ENCODE measurements around the gene RTP3.

Gene RTP3

DNA sequence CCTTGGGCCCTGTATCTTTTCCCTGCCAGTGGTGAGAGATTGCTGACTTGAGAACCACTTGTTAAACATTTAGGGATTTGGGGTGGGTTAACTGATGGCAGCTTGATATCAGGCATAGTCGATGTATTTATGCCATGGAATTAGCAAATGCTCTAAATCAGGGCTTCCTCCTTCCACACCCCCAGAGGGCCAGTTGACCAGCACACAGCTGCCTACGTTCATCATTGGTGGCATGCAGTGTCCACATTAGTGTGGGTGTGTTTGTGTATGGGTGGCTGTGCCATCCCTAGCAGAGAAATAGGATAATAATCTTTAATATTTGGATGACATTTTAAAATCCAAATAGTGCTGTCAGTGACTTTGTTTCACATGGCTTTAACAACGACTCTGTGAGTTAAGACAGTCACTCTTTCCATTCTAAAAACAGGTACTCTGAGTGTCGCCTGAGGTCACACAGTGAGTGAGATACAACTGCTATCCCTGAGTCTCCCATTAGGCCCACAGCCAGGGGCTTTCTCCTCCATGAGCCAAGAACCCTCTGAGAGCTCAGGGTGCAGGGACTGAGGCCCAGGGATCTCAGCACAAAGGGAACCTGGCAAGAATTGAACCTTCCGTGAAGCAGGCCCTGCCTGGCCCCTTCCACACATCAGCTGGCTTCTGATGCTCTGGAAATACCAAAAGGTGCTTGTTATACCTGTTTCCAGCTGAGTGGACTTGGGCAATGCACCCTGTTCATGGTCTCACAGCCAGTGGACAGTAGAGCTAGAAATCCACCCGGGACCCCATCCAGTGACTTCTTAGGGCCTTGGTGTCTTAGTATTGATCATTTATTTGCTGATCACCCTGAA is 28.8 kb upstream of the RTP3 start:
- no peak for FAIRE-seq
- DNase-seq (ENCODE audit: insufficient read length, low spot score): no peak

DNA sequence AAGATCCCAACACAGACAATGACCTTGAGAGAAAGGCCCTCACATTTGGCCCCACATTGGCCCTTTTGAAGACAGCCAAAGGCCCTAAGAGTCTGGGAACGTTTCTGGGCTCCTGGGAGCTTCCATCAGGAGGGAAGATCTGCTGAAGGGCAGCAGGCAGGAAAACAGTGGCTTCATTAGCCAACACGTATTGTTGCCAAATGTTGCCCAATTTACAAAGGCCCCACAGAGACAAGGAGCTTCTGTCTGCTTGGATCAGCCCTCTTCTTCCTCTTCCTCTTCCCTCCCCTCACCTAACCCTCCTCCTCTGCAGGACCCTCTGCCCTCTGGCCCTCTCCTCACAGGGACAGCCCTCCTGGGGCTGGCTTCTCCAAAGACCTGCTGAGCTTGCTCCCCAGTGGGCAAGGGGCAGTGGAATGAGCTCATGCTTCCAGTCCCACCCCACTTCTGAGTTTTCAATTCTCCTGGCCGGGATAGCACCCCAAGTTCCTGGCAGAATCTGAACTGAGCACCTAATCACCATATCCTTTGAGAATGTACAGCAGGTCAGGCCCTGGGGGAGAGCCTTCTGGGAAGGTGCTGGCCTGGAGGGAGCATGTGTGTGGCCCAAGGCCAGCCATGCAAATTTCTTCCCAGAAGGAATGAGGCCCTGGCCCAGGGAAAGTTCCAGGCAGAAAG is 28.0 kb upstream of the RTP3 start:
- FAIRE-seq: no peak

DNA sequence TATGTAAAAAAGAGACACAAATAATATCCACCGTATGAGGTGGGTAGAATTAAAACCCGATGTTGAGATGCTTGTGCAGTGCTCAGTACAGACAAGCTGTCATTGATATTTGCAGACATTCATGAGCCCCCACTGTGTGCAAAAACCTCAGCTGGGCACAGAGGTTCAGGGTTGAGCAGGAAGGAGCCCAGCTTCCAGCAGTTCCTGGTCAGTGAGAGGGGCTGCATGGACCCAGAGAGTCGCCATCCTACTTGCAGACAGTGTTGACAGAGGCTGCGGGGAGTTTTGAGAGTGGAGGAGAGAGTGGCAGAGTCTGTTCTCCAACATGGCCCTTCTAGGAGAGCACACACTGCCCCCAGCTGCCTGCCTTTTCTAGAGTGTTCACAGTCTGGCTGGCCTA is 26.9 kb upstream of the RTP3 start:
- no peak for FAIRE-seq
- DNase-seq (ENCODE audit: insufficient read length, low spot score): no peak

More for the DNA sequence above, 28.0 kb upstream of the RTP3 start:
- DNase-seq (ENCODE audit: insufficient read length, low spot score): no peak

DNA sequence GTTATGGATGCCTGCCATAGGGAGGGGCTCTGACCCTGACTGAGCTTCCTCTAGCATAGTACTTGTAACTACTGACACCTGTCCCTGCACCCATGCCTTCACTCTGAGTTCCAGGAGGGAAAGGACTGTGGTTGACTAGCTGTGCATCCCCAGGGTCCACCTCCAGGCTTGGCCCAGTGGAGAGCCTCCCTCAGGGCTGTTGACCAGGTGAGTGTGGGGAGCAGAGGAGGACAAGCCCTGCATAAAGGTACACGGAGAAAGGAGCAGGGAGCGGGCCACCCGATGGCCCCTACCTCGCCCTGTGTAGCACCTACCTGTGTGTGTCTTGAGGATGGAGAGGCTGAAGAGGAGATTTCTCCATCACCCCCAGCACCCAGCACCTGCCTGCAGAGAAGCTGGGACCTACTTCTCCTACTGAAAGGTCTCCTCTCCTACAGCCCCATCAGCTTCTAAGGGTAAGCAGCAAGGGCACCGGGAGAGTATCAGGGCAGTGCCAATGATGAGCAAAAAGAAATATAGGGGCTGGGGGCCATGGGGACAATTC is 26.3 kb upstream of the RTP3 start:
- FAIRE-seq: no peak
- no peak for DNase-seq (ENCODE audit: insufficient read length, low spot score)

DNA sequence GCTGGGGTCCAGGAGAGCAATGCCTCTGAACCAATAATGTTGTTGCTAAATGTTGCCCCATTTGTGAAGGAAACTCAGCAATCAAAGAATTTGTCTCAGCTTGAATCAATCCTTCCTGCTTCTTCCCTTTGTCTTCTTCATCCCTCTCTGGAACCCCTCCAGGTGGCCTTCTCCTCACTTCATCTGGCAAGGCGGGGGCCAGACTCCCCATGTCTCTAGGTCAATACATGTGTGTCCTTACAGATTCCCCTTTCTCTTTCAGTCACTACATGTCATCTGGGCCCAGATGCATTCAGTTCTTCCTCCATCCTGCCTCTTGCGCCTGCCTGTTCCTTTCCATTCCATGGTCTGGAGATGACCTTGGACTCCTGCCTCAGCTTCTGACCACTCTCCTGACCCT is 25.0 kb upstream of the RTP3 start:
- no peak for FAIRE-seq
- no peak for DNase-seq (ENCODE audit: insufficient read length, low spot score)

DNA sequence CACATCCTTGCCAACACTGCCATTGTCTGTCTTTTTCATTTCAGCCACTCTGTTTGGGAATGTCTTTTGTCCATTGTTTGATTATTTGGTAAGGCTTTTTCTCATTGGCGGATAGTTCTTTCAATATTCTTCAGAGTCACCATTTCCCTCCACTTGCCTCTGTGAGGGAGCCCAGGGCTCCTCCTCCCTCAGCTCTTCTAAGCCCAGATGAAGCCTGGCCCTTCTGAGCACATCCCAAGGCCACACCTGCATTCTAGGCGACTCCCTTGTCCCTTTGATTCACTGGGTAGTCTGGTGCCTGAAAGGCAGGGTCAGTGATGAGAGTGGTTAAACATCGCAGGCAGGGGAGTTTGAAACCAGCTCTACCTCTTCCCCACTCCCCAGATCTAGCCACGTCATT is 20.6 kb upstream of the RTP3 start:
- FAIRE-seq (no peak), DNase-seq (ENCODE audit: insufficient read length, low spot score) (no peak)

DNA sequence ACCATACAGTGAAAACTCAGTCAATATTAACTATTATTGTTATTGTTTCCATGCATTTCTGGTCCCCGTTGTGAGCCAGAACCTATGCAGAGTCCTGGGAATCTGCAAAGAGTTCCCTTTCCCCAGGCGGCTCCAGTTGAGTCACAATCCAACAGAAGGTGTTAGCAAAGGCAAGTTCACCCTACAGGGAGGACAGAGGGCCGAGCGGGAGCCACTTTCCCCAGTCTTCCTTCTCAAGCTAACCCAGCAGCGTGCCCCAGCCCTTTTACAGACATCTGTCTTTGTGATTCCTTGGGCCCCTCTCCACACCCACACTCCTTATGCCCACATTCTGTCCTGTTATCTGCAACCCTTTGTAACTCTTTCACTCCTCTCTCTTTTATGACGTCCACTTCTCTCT is 20.0 kb upstream of the RTP3 start:
- FAIRE-seq (no peak), DNase-seq (ENCODE audit: insufficient read length, low spot score) (no peak)

DNA sequence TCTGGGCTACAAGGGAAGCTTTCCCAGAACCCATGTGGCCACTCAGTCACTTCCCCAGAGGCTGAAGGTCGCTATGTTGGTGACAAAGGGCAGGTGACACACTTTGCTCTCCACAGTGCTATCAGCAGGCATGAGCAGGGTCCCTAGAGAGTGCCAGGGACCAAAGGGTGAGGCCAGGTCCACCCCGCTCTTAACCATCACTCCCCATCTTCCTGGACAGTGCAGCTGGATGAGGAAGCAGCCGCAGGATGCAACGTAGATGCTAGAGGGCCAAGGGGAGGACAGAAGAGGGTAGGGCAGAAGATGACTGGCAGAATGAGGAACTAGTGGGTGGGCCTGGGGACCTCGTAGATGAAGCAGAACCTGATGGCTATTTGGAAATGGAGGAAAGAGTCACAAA is 19.4 kb upstream of the RTP3 start:
- DNase-seq (ENCODE audit: insufficient read length, low spot score): no peak
- FAIRE-seq: no peak

DNA sequence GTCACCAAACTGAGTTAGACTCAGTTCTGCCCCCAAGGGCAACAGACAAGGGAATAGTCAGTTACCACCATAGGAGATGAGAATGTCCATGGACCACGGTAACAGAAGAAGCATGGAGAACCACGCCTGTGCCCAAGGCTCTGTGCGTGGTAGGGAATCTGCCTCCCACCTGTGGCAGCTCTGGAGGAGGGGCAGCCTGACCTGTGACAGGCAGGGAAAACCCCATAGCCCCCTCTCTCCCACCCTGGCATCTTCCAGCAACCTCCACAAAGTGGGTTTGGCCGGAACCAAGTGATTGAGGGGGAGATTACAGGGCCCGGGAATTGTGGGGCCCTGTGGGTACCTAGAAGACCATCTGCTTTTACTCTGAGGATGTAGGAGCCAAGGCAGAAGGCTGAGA is 18.8 kb upstream of the RTP3 start:
- DNase-seq (ENCODE audit: insufficient read length, low spot score) (no peak), FAIRE-seq (no peak)

DNA sequence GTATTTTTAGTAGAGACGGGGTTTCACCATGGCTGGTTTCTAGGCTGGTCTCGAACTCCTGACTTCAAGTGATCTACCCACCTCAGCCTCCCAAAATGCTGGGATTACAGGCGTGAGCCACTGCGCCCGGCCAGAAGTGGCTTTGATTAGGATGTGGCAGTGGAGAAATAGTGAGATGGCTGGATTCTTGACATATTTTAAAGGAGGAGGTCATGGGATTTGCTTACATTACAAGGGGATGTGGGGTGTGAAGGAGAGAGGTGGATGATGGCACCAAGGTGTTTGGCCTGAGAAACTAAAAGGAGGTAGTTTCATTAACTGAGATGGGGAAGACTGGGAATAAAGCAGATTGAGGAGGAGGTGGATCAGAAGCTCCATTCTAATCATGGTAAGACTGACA is 18.1 kb upstream of the RTP3 start:
- DNase-seq (ENCODE audit: insufficient read length, low spot score) (no peak), FAIRE-seq (no peak)

DNA sequence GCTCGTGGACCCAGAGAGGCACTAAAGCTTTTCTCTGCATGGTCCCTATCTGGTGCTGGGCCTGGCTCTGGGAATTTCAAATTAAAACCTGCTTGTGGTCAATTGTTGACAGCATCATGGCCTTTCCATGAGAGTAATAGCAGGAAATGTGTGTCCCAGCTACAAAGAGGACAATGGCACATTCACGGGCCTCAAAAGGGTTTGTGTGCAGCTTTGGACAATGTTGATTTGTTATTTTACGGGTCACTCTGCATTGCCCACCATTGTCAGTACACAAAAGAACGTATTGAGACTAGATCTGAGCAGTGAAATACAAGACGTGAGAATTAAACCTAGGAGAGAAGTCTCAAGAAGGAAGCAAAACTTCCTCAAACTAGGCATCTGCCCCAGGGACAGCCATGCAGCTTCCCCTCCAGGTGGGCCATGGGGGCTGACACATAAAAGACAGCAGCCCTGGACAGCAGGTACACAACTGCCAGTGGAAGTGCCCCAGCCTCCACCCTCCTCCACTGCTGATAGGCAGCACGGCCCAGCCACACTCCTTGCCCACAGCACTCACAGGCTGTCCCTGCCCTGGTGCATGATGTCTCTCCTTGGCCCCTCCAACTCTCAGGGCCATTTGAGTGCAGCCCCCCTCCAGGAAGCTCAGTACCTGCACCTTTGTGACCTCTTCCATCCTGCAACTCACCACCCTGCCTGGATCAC is 17.1 kb upstream of the RTP3 start:
- no peak for DNase-seq (ENCODE audit: insufficient read length, low spot score)
- no peak for FAIRE-seq

DNA sequence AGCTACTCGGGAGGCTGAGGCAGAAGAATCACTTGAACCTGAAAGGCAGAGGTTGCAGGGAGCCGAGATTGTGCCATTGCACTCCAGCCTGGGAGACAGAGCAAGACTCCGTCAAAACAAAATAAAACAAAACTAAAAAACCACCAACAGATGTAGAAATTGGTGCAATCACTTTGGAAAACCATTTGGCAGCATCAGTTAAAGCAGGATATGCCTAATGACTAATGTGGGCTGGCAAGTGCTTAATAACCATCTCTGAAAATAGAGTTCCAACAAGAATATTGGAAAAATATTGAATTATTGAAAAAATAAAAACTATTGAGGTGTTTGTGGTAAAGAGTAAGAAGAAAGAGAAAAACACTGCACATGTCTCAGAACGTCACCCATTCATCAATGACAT is 16.1 kb upstream of the RTP3 start:
- DNase-seq (ENCODE audit: insufficient read length, low spot score) (no peak), FAIRE-seq (no peak)

DNA sequence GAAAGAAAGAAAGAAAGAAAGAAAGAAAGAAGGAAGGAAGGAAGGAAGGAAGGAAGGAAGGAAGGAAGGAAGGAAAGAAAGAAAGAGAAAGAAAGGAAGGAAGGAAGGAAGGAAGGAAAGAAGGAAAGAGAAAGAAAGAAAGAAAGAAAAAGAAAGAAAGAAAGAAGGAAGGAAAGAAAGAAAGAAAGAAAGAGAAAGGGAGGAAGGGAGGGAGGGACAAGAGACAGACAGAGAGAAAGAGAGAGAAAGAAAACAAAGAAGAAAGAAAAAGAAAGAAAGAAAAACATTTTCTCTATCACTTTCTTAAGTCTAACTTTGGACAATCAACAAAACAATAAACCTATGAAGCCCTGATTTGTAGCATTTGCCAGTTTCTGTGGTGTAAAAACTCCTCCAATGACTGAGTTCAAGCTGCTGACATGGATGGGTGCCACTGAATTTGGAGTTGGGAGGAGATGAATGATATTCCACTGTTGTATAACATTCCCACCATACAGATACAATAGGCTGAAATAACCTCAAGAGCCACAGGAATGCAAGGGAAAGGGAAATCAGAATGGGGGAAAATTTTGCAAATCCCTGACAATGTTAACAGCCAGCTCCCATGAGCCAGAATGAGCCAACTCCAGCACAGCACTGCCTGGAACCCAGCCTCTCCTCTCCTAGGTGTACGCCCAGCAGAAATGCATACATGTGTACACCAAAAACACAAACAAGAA is 15.0 kb upstream of the RTP3 start:
- FAIRE-seq: peak; percentile 75

DNA sequence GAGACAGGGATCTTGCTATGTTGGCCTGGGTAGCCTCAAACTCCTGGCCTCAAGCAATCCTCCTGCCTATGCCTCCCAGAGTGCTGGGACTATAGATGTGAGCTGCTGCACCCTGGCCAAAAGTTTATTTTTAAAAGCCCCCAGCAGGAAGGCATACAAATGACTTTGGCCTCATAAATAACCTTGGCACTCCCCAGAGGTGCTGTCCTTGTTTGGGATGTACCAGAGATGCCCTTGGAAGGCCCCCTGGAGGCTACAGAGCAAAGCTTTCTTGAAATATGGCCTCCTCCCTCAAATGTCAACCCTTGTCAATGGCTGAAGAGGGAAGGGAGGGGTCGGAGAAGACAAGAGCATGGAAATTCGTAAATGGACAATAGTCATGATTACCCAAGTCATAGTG is 14.0 kb upstream of the RTP3 start:
- FAIRE-seq (no peak), DNase-seq (ENCODE audit: insufficient read length, low spot score) (no peak)

More for the DNA sequence above, 15.0 kb upstream of the RTP3 start:
- peak; percentile 28 for DNase-seq (ENCODE audit: insufficient read length, low spot score)

DNA sequence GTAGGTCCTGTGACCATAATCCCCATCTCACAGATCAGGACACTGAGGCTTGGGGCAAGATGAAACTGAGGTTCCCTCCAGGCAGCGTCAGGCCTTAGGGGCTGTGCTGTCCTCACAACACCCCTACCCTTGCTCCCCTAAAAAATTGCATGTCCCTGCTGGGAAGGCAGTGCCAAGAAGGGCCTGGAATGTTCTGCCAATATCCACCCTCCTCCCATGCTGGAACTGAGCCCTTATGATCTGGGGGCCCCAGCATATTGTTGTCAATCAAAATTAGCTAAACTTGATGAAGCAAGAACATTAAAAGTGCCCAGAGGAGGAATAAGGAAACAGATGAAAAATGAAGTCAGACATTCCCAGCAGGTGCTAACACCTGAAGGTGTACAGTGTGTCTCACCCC is 13.4 kb upstream of the RTP3 start:
- no peak for DNase-seq (ENCODE audit: insufficient read length, low spot score)
- FAIRE-seq: no peak

DNA sequence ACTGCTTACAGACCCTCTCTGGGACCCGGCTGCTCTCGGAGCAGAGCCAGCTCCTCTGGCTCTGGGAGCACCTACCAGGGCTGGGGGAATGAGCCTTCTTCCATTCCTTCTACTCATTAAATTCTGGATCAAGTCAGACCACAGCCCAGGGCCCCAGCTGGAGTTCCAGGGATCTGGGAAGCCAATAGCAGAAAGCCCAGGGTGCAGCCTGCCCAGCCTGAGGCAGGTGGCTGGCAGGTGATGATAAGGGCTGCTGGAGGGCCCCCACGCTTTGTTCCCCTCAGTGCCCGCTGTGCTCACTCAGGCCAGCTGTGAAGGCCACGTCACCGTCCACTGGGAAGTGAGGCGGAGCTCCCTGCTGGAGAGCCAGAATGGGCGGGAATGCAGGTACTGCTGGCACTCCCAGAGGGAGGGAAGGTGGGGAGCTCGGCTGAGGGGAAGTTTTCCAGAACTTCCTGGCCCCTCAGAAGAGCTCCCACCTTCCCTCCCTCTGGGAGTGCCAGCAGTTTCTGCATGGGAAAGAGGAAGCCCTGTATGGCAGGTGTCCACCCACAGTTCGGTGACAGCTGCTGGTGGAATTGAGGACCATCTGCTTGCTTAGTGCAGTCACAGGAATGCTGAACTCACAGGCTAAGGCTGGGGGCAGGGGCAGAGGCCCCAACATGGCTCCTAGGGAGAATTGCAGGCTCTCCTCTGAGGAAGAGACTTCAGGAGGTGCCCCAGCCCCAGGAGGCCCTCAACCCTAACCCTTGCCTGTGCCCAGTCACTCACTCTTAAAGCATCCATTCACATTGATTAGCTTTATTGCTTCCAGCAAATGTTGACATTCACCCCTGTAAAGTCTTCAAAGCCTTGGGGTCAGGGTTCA is 12.6 kb upstream of the RTP3 start:
- no peak for FAIRE-seq
- DNase-seq (ENCODE audit: insufficient read length, low spot score): no peak

DNA sequence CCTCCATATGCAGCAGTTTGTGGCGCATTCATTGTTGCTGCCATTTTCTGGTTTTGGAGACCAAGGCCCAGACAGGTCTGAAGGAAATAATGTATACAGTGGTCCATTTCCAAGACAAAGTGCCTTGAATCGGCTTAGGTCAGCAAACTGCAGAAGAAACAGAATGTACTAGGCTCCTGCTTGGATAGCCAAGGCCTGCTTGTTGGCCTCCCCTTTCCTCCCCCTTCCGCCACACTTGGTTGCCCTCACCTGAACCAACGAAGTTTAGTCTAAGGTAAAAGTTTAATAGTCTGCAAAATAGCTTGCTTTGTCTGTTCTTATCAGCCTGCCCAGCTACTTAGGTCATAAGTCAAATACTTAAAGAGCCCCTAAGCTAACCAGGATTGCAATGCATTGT is 12.0 kb upstream of the RTP3 start:
- no peak for FAIRE-seq
- no peak for DNase-seq (ENCODE audit: insufficient read length, low spot score)

DNA sequence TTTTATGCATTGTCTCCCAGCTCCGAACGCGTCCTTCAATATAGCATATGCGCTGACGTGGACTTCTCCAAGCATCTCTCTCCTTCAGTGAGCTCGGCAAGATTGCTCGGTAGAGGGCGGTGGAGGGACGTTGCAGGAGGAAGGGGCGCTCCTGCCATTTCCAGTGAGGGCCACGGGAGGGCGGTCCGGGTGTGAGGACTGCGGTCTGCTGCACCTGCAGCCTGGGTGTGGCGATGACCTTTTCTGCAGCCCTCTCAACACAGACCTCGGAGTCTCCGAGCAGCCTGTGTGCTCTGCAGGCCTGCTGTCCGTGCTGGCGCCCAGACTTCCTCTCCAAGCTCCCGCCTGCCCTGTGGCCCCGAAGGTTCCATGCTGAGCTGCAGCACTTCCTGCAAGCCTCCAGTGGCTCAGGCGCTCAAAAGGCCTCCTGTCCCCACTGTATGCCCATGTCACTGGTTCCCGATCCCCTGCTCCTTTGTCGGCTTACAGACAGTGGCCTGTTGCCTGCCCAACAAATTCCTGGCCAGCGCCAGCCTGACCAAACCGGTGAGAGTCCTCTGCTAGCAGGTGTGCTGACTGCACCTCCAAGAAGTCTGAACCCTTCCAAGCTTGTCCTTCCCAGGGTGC is 8.9 kb upstream of the RTP3 start:
- FAIRE-seq (peak; percentile 66), DNase-seq (ENCODE audit: insufficient read length, low spot score) (peak; percentile 81)

DNA sequence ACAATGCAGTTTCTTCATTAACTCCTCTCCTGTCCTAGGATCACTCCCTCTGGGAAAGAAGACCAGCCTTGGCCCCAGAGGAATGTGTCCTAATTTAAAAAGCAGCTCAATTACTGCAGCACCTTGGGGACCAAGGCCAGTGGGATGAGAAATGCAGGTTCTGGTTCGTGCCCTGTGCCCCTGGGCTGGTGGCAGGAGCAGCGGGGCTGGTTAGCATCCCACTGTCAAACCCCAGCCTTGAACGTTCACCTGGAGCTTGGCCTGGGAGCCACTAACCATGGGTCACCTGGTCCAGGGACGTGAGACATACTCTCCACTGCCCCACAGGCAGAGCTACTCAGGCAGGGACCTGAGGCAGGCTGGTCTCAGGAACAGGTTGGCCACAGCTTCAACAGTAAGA is 8.4 kb upstream of the RTP3 start:
- DNase-seq (ENCODE audit: insufficient read length, low spot score) (no peak), FAIRE-seq (no peak)

Measured in HTR-8/SVneo (cell line).